Epidermal melanocyte (primary cell): Measurements from ENCODE around the gene OPRL1.

Experiments
- DNase-seq: peaks from one replicate; pipeline ENCODE4 v3.0.0; 2011; ENCODE audit warnings: low spot score; ENCODE audit not compliant: insufficient read length

OPRL1 gene

GRCh38 chr20:64140061-64140931 lies 60.4 kb downstream of the OPRL1 start:
- DNase-seq: no peak

GRCh38 chr20:64140956-64141355 lies 61.1 kb downstream of the OPRL1 start:
- DNase-seq: no peak

GRCh38 chr20:64142590-64142989 lies 62.7 kb downstream of the OPRL1 start:
- DNase-seq: no peak

DNA sequence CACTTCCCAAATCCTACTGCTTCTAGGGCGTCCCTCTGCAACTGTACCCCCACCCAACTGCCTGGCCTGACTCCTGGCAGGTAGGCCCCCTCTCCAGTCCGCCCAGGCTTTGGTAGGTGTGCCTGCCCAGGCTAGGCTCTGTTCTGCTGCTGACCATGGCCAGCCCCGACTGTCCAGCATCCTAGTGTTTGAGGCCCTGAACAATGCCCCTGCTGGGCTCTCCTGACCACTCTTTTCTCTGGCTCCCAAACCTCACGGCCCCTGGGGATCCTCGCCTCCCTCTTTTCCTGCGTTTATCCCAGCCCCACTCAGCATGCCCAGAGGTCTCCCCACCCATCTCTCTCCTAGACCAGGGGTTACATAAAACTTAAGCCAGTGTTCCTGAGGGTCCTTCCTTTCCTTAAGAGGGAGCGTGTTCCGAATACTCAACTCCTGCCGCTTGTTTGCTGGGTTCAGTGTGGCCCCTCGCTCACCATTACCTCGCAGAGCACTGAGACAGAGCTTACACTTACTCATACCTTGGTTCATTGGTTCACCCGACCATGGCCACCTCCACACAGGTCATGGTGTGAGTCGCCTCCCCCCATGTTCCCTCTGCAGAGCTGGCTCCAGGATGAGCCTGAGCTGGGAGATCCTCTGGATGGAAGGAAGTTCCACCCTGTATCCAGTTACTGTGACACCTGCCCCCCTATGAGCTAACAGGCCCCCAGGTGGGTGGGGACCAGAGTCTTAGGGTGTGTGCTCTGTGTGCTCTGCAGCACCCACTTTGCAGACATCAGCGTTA lies 63.3 kb downstream of the OPRL1 start:
- DNase-seq: no peak

DNA sequence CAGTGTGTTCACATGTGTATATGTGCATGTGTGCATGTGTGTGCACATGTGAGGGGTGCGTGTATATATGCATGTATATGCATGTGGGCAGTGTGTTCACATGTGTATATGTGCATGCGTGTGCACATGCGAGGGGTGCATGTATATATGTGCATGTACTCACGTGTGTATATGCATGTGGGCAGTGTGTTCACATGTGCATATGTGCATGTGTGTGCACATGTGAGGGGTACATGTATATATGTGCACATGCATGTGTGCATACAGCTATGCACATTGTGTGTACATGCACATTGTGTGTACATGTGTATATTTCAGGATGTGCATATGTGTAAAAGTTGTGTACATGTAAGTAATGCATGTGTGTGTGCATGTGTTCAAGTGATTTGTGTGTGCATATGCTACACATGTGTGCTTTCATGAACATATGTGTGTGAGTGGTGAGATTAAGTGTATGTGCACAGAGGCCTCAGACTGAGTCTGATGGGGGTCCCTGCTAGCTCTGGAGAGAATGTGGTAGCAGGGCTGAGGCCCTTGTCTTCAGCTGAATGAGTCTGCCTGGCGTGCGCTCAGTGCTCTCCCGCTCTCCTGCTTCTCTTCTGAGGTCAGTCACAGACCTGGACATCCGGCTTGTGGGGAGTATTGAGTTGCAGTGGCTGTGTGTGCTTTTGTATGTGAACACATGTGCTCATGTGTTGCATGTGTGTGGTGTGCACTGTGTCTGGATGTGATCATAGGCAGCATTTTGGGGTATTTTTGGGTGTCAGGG lies 64.4 kb downstream of the OPRL1 start:
- DNase-seq: no peak

- no peak for DNase-seq
These were observed 65.8 kb downstream of the OPRL1 start for GRCh38 chr20:64145458-64146300.

GRCh38 chr20:64146301-64146935 lies 66.5 kb downstream of the OPRL1 start:
- DNase-seq: no peak

GRCh38 chr20:64146936-64147477 lies 67.1 kb downstream of the OPRL1 start:
- no peak for DNase-seq

DNA sequence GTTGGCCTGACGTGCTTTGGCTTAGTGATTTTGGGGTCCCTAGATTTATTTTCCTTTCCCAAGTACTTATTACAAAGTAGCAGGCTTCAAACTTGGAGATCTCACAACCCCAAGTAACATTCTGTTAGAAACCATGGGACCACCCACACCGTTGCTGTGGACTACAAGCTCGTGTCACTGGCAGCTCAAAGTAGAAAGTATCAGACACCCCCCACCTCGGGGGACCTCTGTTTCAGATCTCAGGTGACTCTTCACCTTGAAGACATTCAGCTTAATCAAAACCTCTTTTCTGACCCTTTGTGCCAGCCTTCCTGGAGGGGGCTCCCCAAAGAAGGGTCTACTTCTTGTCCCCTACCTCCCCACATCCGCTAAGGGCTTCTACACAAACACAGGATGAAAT lies 68.7 kb downstream of the OPRL1 start:
- no peak for DNase-seq

DNA sequence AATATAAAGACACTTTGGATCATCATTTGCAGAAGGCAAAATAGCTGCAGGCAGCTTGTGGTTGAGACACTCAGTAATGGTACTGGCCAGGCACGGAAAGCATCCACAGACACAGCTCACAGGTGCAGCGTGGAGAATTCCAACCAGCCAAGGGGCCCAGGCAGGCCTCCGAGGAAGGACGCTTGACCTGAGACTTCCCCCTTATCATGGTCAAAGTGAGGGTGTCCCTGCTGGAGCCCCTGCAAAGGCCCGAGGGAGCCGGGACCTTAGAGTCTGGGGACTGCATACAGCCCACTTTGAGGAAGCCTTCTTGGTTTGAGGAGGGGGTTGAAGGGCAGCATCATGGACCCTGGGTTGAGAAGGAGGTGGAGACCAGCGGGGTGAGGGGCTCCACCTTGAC lies 69.3 kb downstream of the OPRL1 start:
- no peak for DNase-seq

DNA sequence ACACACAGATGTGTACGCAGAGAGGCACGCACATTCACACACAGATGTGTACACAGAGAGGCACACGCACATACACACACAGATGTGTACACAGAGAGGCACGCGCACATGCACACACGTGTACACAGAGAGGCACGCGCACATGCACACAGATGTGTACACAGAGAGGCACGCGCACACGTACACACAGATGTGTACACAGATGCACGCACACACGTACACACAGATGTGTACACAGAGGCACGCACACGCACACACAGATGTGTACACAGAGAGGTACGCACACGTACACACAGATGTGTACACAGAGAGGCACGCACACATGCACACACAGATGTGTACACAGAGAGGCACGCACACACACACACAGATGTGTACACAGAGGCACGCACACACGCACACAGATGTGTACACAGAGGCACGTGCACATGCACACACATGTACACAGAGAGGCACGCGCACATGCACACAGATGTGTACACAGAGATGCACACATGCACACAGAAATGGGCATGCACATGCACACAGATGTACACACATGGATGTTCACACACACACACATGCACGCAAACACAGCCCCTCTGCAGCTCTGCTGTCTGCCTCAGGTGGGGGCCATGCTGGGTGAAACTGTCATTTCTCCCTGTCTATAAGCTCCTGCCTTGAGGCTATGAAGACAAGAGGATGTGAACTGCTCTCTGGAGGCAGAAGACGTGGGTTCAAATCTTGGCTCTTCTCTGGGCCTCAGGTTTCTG lies 70.1 kb downstream of the OPRL1 start:
- DNase-seq: no peak
